HG02870 (cell line): ENCODE measurements around the gene VSIR.

Experiments
- ATAC-seq: cut with Tn5 transposase; IDR thresholded peaks from one replicate; pipeline ENCODE4 v1.9.1; 2021; ENCODE audit warnings: mild to moderate bottlenecking, moderate library complexity; ENCODE audit not compliant: unreplicated experiment

VSIR gene

DNA sequence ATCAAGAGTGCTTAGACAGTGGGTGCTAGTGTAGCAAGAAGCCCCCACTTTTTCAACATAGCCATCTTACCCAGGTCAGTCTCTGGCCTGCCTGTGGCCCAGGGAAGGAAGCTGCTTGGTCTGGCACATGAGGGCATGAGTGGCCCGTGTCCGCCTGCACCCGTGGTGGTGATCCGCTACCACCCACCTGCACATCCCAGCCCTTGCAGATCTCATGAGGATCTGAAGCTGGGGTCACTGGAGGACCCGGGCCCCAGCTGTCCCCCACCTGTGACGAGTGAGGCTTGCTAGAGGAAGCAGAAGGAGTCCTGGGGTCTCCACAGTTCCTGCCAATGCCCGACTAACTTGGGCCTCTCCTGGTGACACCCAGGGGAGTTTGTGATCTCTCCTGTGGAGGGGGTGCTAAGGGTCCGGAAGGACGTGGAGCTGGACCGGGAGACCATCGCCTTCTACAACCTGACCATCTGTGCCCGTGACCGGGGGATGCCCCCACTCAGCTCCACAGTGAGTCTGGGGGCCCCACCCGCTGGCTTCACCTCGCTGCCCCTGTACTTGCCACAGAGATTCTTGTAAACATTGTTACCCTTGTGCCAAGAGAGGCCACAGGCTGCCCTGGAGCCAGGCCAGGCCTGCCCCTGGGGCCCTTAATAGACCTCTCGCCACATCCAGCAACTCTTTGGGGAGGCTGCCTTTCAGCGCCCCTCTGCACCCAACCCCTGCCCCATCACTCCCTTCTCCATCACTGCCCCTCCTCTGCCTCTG, 10.8 kb upstream of the VSIR start:
- no peak for ATAC-seq

DNA sequence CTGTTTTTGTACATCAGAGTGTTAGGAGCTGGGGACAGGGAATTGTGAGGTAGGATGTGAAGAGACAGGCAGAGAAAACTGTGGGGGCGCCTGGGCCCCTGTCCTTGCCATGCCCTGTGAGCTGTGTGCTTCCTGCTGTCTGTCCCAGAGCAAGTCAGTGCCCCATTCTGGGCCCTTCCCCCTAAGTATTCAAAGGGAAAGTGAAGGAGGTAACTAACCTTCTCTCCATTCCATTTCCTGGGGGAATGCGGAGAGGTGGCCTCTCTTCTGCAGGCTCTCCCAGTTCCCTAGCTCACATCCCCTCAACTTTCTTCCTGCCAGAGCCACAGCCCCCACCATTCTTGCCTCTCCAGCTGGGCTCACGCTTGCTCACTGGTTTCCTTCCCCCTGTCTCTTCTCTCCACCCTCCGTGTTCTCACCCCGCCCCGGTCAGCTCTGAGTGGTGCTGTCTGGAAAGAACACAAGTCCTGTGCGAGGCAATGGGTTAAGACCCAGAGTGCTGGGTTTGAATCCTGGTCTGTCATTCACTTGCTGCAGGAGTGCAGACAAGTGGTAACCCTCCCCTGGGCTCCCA, 9.7 kb upstream of the VSIR start:
- no peak for ATAC-seq

DNA sequence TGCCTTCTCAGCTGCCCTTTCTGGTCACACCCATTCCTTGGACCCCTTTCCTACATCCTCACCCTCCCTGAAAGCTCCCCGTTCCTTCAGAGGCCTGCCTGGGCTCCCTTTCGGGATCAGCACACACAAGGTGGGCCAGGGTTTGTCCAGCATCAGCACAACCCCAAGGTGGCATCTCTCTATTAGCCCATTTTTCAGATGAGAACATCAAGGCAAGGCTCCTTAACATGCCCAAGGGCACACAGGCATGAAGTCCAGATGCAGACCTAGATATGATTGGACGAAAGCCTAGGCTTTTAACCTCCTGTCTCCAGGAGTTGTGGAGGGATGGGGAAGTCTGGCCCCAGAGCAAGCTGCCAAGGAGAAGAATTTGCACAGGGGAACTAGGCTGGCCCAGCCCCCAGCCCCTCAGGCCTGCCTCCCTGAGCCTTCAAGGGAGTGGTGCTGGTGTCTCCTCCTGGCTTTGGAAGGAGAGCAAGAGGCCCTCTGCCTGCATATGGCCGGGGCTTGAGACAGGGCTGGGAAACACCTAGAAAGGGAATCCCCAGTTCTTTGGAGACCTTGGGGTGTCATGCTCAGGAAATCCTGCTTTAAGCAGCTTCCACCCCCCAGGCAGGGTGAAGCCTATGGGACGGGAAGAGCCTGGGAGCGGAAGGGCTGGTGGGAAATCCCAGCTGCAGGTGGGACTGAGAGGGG, 9.0 kb upstream of the VSIR start:
- no peak for ATAC-seq

DNA sequence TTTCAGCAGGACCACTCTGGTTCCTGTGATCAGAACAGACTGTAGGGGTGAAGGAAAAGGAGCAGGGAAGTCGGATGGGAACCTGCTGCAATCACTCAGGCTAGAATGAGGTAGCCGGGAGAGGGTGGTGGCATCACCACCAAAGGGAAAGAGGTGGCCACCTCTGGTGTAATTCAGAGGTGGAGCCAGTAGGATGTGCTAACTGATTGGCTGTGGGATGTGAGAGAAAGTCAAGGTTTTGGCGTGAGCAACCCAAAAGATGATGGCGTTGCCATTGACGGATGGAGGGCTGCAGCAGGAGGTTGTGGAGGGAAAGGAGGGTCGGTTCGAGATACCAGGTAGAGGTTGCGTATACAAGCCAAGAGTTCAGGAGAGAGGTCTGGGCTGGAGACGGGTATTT, 7.4 kb upstream of the VSIR start:
- no peak for ATAC-seq

DNA sequence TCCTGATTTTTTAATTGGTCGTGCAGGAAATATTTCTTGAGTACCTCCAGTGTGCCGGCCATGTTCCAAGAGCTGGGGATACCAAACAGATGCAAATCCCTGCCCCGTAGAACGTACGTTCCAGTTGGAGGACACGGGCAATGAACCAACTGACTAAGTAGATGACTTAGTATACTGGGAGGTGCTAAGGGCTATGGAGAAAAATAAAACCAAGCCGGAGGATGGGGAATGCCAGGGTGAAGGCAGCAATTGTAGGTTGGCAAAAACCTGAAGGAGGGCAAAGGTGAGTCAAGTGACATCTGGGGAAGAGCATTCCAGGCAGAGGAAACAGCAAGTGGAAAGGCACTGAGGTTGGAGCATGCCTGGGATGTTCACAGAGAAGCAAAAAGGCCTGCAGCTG, 6.8 kb upstream of the VSIR start:
- no peak for ATAC-seq

DNA sequence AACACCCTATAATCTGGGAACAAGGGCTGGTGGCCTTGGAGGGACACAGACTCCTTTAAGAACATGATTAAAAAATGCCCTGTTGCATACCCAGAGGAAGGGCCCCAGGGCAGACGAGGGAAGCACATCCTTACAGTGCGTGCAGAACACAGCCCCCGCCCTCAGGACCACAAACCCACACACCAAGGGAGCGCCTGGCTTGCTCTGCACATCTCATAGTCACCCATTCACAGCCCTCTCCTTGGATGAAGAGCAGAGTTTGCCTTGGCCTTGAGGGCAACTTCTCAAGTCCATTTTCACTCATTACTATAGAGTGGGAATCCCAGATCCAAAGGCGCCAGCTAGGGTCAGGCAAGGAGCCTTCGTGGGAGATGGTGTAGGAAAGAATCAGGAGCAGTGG, 6.3 kb upstream of the VSIR start:
- no peak for ATAC-seq

DNA sequence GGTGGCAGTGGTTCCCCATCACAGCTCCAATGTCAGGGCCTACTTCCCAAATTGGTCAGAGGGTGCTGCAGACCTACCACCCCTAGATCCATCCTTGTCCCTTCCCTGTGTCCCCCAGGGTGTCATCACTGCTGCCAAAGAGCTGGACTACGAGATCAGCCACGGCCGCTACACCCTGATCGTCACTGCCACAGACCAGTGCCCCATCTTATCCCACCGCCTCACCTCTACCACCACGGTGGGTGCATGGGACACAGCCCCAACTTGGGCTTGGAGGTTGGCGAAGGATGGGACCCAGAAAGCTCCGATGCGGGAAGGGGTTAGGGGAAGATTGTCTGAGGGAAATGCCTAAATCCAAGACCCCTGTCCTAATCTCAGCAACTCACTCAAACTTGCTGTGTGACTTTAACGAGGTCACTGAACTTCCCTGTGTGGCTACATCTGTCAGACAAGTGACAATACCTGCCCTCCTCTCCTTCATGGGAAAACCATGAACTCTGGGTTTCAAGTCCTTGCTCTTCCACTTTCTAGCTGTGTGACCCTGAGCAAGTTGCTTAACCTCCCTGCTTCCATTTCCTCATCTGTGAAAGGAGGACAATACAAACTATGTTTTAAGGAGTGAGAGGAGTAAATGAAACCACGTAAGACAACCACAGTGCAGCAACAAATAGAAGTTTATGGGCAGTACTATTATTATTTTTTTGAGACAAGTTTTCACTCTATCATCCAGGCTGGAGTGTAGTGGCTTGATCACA, 4.9 kb upstream of the VSIR start:
- ATAC-seq, result no peak

DNA sequence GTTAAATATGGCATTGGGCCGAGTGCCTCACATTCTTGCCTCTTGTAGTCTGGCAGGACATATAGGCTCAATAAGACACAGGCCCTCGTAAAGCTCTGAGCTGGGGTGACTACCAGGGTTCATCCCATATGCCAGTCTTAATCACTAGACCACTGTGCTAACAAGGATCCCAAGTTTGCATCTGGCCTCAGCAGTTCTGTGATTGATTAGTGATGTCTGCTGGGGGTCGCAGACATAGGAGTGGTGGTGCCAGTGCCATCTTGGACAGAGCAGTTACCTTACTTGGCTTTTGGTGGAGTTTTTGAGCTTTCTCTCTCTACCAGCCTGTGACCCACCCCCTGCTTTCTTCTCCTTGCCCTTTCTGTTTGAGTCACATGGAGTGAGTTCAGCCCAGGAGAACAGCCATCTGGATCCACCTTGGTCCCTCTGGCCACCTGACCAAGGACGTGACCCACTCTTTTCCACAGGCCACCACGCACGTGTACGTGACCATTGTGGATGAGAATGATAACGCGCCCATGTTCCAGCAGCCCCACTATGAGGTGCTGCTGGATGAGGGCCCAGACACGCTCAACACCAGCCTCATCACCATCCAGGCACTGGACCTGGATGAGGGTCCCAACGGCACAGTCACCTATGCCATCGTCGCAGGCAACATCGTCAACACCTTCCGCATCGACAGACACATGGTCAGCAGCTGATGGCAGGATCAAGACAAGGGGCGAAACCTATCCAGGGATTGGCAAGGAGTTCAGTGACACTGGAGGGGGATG, 4.1 kb upstream of the VSIR start:
- ATAC-seq, result no peak

DNA sequence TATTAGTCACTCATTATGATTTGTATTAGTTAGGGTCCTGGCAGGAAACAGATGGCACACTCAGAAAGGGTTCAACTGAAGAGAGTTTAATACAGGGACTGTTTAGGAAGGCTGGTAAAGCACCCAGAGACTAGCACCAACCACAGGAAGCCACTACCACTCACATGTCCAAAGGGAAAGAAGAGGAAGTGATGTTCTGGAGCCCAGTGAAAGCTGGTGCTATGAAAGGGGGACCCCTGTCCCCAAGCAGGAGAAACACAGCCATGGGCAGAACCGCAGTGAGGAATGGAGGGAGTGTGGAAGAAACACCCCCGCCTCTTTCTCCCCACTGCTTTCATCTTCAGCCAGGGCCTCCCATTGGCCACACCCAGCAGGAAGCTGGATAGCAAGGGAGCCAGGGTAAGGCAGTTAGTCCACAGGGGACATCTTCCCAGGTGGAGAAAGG, 3.2 kb upstream of the VSIR start:
- ATAC-seq, result no peak

DNA sequence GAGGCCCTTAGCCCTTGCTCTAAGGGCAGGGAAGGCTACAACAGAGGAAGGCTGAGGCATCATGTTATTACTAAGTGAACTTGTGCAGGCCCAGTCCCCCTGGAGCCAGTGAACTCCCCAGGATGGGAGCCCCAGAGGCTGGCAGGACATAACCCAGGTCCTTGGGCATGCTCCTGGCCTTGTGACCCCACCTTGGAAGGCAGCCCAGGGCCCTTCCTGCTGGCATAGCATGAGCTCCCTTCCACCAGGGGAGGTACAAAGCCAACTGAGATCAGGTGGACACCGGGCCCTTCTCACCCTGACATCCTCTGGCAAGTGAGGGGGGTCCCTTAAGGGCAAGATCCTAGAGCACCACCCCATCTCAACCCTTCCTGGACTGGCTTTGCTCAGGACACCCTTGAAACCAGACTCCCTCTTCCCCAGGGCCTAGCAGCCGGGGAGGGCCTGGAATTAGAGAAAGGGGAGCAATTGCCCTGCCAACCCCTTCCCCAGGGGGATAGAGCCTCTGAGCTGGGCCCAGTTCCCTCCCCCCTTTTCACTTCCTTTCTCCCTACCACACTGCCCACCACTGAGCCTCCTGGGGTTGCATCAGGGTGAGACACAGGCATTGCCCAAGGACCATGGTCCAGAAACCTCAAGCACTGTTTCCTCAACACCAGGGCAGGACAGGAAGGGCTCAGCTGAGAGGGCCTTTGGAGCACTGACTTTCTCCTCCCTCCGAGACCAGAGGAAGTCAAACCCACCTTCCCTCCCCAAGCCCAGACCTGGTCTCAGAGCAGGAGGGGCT, 1.8 kb upstream of the VSIR start:
- ATAC-seq, result no peak

DNA sequence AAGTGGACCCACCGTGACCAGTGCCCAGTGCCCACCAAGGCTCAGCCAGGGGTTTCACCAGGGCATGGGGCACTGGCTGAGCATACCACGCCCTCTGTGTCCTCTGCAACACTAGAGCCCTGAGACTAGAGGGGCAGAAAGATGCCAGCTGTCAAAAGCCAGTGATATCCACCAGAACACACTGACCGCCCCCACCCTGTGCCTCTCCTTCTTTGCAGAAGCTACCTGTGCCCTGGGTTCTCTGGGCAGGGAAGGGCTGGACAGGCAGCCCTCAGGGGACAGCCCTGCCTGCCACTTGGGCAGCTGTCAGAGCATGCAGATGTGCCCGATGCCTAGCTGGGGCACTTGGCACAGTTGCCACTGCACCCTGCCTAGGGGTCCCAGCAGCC, 494 bp downstream of the VSIR start:
- no peak for ATAC-seq

DNA sequence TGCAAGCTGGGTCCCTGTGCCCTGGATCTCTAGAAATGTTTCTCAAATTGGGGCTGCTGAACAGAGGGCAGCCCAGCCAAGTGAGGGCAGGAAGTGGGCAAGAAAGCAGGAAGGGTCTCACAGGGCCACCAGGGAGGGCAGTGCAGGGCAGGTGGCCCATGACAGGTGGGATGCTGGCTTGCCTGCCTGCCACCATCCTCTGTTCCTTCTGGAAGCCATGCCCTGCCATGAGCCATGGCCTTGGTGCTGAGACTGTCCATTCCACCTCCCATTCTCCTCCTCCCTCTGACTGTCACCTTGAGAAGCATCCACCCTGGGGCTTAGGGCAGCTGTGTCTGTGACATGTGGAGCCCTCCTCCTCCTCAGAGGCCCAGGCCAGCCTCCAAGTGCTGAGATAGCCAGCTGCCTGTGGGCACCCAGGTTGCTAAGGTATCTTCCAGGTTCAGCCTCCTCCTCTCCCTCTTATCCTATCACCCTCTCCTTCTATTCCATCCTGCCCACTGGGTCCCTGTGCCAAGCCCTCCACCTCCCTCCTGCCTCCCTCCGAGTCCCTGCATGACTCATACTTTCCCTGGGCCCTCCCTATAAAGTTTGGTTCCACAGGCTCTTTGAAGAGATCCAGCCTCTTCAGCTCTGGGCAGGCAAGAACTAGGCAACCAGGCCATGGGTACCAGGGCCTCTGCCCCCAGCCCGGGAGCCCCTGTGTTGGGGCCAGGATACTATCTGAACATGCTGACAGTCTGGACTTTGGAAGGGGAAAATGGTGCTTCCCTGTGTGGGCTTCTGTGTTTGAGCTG, 1.3 kb downstream of the VSIR start:
- ATAC-seq, result no peak

DNA sequence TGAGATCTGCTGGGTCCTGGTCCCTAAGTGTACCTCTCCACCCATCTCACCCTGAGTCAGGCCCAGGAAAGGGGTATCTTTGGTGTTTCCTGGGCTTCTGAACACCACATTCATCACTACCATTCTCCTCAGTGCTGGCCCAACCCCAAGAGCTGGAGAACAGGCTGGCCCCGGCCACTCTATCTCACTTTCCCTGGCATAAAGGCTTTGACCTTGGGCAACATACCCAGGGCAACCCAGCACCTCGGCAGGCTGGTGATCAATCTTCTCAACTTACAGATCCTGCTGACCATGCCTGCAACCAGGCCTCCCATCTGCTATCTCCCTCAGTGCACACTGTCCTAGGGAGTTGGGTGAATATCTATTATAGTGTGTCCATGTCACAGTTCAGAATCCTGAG, 2.1 kb downstream of the VSIR start:
- ATAC-seq, result no peak

DNA sequence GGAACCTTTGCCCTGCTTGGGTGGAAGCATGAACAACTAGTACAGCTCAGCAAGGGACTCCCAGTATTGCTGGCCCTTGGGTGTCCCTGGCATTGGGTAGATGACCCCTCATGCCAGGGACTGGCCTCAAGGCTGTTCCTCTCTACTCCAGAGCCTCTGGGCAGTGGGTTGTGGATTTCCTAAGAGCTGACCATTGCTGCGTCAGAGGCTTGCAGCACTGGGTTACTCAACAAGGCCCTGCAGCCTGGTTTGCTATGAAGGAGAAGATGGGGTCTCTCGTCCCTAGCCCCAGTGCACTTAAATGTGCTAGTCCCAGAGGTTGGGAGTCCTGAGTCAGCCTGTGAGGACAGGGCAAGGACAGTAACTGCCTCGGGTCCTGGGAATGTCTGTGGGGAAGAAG, 2.5 kb downstream of the VSIR start:
- no peak for ATAC-seq

DNA sequence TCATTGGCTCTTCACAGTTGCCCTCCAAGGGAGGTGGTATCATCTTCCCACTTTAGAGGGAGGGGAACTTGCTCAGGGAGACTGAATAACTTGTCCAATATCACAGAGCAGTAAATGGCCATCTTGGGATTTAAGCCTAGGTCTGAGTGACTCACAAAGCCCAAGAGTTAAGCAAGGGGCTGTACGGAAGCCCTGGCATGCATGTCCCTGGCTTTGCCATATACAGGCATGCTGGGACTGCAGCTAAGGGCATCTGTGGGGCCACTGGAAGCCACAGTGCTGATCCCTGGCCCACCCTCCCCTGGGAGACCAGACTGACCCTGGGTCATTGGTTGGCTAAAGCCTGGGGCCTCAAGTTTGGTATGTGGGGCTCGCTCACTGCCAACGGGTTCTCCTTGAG, 3.1 kb downstream of the VSIR start:
- ATAC-seq, result no peak

DNA sequence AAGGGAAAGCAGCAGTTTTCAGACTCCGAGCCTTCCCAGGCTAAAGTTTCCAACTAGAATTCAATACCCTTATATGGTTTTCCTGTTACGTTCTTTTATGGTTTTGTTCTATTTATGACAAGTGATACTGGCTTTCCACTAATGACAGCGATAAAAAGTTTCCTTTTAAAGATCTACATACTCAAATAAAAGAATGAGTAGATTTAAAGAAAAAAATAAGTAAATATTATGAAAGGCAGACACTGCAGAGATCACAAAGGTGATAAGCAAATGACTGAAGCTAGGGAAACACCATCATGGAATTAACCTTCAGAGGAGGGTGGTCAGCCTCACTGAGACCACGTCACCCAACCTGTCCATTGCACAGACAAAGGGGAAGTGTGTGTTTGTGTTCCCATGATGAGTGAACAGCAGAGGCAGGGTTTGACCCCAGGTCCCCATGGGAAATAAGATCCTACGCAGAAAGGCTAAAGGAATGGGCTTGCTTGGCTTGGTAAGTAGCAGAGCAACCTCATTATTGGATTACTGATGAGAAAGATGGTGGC, 4.0 kb downstream of the VSIR start:
- peak; percentile 30 for ATAC-seq

DNA sequence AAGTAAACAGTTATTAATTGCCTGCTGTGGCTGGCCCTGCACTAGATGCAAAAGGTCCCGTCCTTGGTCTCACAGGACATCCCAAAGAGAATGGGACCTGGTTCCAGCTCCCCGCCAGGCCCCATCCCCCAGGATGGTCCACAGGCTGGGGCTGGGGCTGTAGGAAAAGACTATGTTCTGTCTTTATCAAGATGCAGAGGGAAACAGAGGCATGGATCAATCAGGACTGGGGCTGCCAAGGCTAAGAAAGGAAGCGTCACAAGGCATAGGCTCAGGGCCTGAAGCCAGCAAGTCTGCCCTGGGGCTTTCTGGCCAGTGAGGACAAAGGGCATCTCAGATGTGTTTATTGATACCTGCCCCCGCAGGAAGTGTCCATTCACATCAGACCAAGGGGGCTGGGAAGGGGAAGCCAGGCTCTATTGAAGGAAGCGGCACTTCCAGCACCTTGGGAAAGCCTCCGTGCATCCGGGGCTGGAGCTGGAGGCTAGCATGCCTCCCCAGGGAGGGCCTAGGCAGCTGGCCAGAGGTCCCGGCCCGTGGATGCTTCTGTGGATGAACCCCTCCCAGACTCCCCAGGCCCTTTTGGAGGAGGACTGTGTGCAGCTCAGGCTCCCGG, 5.8 kb downstream of the VSIR start:
- no peak for ATAC-seq

DNA sequence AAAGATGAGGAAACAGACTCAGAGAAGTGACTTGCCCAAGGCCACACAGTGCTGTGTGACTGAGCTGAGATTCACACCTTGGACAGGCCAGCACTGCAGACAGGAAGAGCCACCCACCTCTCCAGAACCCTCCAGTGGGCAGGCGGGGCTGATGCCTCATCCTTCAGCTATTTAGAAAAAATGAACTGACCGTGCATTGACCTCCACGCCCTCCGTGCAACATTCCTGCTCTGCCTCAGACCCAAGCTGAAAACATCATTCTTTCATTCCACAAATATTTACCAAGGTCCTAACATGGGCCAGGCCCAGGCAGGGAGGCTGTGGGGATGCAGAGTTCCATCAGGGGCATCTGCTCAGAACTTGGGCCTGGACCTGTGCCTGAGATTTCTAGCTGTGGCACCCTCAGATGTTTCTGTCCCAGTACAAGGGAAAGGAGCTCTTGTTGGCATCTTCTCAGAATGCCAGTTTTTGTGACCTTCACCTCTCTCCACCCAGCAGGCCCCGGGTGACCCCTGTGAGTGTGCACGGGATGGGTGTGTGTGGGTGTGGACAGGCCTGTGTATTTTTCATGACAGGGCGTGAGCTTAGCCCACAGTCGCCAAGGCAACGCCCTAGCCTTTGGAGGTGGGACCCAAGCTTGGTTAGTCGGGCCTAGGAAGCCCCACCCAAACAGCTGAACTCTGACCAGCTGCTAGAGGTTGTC, 6.5 kb downstream of the VSIR start:
- ATAC-seq, result no peak
